ENCODE results near the gene AMER3. TPM values are rescaled to one million over a fixed set of nuclear protein-coding genes. Genes with fewer than 3 reads are reported as not detected.
A peak's percentile ranks its signal among the peaks of the same experiment; 100 is the strongest.

AMER3 gene
- total RNA-seq, 3 donors from 2014 or later: not detected

DNA sequence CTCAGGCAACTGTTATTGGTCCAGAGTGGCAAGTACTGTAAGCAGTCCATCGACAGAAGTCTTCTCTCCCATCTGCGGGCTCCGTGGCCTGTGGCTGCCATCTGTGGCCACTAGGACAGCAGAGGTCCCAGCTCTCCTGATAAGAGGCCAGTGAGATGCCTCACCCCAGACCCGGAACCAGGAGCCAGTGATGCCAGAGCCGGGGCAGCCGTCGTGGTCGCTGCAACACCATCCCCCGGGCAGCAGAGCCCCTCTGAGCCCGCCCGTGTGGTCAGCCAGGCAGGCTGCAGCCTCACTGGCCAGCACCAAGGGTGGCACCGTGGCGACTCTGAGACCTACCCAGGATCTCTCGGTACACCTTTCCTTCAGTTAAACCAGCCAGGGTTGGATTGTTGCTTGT is 17.7 kb upstream of the AMER3 start:
- ATAC-seq: no peak
- H3K4me1 Mint-ChIP-seq (ENCODE audit: low read depth): no peaks in the 10 kb centered on the region
- no peak for DNase-seq
- H3K4me3 Mint-ChIP-seq: no peak overlapping the region
- H3K27me3 Mint-ChIP-seq (ENCODE audit: low read depth): peaks cover 4% of the 10 kb centered on the region
- no peaks in the 10 kb centered on the region for H3K36me3 Mint-ChIP-seq (ENCODE audit: insufficient read depth)
- peaks cover 12% of the 10 kb centered on the region for H3K9me3 Mint-ChIP-seq

DNA sequence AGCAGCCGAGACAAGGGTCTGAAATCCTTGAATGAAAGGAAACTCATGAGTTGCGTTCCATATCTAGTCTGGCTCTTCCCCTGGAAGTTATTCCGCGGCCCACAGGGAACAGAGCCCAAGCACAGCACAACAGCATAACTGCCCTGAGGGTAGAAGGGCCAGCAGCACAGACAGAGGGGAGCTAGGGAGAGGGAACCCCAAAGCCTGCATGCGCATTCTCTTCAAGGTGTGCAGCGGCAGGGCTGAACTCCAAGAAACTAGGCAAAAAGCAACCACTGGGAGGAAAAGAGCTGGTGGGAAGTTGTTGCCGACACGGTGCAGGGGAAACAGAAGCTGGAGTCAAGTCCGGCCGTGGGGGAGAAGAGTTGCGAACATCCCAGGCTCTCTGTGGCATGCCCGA is 14.7 kb upstream of the AMER3 start:
- no peak overlapping the region for H3K4me3 Mint-ChIP-seq
- no peaks in the 10 kb centered on the region for H3K4me1 Mint-ChIP-seq (ENCODE audit: low read depth)
- no peak for DNase-seq
- H3K27me3 Mint-ChIP-seq (ENCODE audit: low read depth): peaks cover 16% of the 10 kb centered on the region
- peaks cover 4% of the 10 kb centered on the region for H3K9me3 Mint-ChIP-seq
- no peaks in the 10 kb centered on the region for H3K36me3 Mint-ChIP-seq (ENCODE audit: insufficient read depth)
- no peak for ATAC-seq

DNA sequence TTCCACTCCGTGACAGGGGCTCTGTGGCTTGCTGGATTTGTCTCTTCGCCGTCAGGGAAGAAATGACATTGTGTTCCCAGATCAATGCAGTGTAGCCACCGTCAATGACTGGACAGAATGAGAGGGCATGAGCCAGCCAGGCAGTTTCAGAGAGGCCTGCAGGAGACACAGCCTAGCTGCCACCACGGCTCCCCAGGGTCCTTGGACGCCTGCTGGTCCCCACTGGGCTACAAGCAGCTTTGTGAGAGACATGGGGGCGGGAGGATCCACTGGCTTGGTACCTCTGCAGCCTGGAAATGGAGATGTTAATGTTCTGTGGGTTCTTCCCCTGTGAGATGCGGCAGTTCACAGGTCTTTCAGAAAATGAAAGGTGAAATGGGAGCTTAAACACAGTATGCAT is 12.1 kb upstream of the AMER3 start:
- Mint-ChIP-seq H3K36me3 (ENCODE audit: insufficient read depth) (no peaks in the 10 kb centered on the region), H3K27me3 (ENCODE audit: low read depth) (peaks cover 16% of the 10 kb centered on the region), H3K9me3 (peaks cover 4% of the 10 kb centered on the region), H3K4me1 (ENCODE audit: low read depth) (no peaks in the 10 kb centered on the region), H3K4me3 (no peak overlapping the region)
- no peak for ATAC-seq
- no peak for DNase-seq

DNA sequence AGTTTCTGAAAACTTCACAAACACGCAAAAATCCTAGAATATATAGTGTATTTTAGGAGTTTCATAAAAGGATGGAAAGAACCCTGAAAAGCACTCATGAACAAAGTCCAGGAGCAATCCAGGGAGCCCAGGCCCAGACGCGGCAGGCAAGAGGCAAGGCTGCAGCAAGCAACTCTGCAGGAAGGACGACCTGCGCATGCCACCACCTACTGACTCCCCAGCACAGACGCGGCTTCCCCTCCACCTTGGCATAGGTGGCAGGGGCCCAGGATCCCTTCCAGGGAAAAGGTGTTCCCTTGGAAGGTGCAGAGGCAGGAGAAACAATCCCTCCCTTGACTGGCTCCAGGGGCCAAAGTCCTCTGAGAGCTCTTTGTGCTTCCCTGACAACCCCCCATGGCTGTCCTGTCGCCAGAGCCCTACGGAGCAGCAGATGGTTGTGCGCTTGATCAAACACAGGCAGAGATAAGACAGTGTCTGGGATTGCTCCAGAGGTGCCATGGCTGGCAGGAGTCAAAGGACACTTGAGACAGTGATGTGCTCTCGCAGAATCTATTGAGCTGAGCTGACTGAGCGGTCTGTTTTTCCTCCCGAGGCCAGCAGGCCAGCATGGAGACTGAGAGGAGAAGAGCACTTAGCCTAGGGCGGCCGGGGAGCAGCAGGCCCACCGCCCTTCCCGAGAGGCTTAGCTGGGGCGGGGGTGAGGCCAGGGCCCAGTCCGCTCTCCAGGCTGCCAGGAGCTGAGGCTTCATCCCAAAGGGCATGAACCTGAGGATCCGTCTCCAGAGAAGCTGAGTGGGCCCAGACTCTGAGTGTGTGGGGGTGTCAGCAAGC is 10.8 kb upstream of the AMER3 start:
- no peaks in the 10 kb centered on the region for H3K4me1 Mint-ChIP-seq (ENCODE audit: low read depth)
- peaks cover 16% of the 10 kb centered on the region for H3K27me3 Mint-ChIP-seq (ENCODE audit: low read depth)
- no peak for ATAC-seq
- H3K9me3 Mint-ChIP-seq: peaks cover 4% of the 10 kb centered on the region
- H3K4me3 Mint-ChIP-seq: no peak overlapping the region
- DNase-seq: no peak
- no peaks in the 10 kb centered on the region for H3K36me3 Mint-ChIP-seq (ENCODE audit: insufficient read depth)

DNA sequence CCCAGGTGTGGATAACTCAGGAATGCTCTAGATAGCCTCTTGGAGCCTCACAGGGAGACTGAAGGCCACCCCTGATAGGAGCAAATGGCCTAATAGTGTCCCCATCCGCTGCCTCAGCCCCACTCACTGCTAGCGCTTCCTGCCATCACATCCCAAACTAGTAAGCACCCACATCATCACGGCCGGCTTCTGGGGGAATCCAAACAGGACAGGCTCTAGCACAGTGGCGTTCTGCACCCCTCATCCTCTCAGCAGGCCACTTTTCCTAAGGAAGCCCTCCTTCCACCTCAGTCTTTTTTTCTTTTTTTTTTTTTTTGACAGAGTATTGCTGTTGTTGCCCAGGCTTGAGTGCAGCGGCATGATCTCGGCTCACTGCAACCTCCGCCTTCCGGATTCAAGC is 6.3 kb upstream of the AMER3 start:
- H3K36me3 Mint-ChIP-seq (ENCODE audit: insufficient read depth): no peaks in the 10 kb centered on the region

DNA sequence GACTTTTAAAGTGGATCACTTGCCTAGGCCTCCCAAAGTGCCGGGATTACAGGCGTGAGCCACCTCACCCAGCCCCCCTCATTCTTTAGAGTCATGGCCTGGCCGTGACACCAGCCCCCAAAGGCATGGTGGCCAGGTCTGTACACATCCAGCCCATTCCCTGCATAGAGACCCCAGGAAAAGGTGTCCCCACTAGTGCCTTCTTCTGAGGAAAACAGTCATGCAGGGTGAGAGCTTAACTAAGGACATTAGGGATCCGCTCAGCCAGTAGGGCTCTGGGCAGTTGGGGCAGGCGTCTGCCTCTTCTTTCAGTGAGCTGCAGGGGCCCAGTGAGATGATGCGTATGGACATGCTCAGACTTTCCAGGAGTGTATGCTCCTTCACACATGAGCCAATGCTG is 5.7 kb upstream of the AMER3 start:
- H3K4me3 Mint-ChIP-seq: no peak overlapping the region
- peaks cover under 1% of the 10 kb centered on the region for H3K4me1 Mint-ChIP-seq (ENCODE audit: low read depth)
- DNase-seq (no peak), ATAC-seq (no peak)
- H3K36me3 Mint-ChIP-seq (ENCODE audit: insufficient read depth): no peaks in the 10 kb centered on the region
- peaks cover 33% of the 10 kb centered on the region for H3K27me3 Mint-ChIP-seq (ENCODE audit: low read depth)
- H3K9me3 Mint-ChIP-seq: peaks cover 4% of the 10 kb centered on the region

More for the DNA sequence above, 6.3 kb upstream of the AMER3 start:
- ATAC-seq: no peak
- H3K27me3 Mint-ChIP-seq (ENCODE audit: low read depth): peaks cover 34% of the 10 kb centered on the region
- no peak for DNase-seq
- no peaks in the 10 kb centered on the region for H3K4me1 Mint-ChIP-seq (ENCODE audit: low read depth)
- H3K4me3 Mint-ChIP-seq: no peak overlapping the region
- peaks cover 4% of the 10 kb centered on the region for H3K9me3 Mint-ChIP-seq

DNA sequence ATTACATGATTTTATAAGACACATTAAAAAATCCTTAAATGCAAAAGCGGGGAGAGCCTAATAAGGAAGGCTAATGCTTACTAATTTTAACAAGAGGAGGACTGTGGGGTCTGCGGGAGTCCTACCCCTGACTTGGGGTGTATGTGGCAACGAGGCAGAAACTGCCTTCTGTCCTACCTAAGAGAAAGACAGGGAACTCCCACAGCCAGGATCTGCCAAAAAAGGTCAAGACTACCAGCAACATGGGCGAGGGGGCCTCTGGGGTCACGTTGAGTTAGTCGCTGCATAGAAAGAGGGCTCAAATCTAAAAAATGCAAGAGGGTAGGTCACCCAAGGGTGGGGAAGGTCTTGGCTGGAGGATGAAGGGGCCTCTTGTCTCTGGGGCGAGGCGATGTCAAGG is 529 bp upstream of the AMER3 start:
- Mint-ChIP-seq H3K9me3 (no peaks in the 10 kb centered on the region), H3K4me1 (ENCODE audit: low read depth) (peaks cover 9% of the 10 kb centered on the region), H3K36me3 (ENCODE audit: insufficient read depth) (peaks cover 1% of the 10 kb centered on the region), H3K27me3 (ENCODE audit: low read depth) (peaks cover 58% of the 10 kb centered on the region), H3K4me3 (peak overlapping the region; percentile 29)
- DNase-seq (no peak), ATAC-seq (no peak)

DNA sequence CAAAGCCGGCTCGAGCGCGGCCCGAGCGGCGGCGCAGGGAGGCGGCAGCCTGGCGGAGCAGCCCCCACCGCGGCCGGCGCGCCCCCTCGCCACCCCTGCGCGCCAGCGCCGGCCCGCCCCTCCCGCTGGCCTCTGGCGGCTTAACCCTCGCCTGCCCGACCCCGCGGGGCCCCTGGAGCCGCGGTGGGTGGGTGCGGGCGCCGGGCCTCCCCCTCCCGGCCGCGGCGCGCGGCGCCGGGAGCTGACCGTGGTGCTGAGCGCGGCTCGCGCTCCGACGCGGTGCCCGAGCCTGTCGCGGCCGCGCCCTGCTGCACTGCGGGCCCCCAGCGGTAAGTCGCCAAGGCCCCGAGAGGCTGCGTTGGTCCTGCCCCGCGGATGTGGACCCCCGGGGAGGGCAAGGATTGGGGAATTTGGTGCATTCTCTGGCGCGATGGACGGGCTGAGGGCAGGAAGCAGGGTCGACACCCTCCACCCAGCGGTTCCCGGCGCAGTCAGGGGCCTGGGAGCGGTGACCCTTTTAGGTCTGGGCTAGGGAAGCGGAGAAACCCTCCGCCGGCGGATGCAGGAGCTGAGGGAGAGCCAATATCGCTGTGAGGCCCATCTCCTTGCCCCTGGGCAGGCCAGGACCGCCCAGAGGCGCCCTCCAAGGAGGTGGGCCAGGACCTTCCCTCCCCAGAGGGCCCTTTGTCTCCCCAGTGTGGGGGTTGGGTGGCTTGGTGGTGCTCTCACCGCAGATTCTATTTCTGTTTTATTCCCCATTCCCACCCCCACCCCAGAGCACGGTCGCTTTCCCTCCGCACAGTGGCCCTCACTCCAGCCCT is 923 bp downstream of the AMER3 start:
- Mint-ChIP-seq H3K4me3 (peak overlapping the region; percentile 26), H3K4me1 (ENCODE audit: low read depth) (peaks cover 9% of the 10 kb centered on the region), H3K9me3 (no peaks in the 10 kb centered on the region)

DNA sequence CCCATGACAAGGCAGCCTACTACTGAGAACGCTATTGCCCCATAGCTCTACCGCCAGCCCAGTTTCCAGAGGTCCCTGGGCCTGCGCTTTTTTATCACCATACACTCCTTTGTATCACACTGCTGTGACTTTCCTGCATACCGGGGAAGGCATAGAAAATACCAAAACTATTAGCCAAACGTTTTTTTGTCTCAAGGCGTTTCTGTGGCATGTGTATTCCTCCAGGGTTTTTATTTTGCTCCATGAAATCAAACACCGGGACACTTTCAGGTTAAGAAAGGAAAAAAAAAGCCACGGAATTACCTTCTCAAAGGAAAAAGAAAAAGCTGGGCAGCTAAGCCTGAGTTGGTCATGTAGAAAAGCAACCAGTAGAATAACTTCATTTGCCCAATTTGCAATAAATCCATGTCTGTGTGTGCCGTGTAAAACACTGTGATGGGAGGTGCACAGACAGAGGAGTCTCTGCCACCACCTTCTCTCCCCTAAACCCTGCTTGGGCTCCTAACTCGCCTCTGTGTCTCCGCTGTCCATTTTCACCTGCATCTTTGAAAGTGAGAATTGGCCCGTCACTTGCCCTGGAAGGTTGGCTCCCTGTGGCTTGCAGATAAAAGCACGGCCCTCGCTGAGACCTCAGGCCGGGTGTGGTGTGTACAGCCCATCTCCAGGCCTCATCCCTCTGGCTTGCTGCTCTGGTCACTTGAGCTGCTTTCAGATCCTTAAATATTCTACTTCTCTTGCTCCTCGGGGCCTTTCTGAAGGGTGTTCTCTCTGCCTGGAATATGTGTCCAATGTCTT is 1.7 kb downstream of the AMER3 start:
- H3K4me3 Mint-ChIP-seq: peak overlapping the region; percentile 7
- H3K36me3 Mint-ChIP-seq (ENCODE audit: insufficient read depth): peaks cover 1% of the 10 kb centered on the region
- peaks cover 66% of the 10 kb centered on the region for H3K27me3 Mint-ChIP-seq (ENCODE audit: low read depth)
- H3K4me1 Mint-ChIP-seq (ENCODE audit: low read depth): peaks cover 9% of the 10 kb centered on the region
- ATAC-seq (no peak), DNase-seq (no peak)
- H3K9me3 Mint-ChIP-seq: no peaks in the 10 kb centered on the region

More for the DNA sequence above, 923 bp downstream of the AMER3 start:
- peaks cover 61% of the 10 kb centered on the region for H3K27me3 Mint-ChIP-seq (ENCODE audit: low read depth)
- peaks cover 1% of the 10 kb centered on the region for H3K36me3 Mint-ChIP-seq (ENCODE audit: insufficient read depth)
- DNase-seq (no peak), ATAC-seq (peak; percentile 86 to 92)

DNA sequence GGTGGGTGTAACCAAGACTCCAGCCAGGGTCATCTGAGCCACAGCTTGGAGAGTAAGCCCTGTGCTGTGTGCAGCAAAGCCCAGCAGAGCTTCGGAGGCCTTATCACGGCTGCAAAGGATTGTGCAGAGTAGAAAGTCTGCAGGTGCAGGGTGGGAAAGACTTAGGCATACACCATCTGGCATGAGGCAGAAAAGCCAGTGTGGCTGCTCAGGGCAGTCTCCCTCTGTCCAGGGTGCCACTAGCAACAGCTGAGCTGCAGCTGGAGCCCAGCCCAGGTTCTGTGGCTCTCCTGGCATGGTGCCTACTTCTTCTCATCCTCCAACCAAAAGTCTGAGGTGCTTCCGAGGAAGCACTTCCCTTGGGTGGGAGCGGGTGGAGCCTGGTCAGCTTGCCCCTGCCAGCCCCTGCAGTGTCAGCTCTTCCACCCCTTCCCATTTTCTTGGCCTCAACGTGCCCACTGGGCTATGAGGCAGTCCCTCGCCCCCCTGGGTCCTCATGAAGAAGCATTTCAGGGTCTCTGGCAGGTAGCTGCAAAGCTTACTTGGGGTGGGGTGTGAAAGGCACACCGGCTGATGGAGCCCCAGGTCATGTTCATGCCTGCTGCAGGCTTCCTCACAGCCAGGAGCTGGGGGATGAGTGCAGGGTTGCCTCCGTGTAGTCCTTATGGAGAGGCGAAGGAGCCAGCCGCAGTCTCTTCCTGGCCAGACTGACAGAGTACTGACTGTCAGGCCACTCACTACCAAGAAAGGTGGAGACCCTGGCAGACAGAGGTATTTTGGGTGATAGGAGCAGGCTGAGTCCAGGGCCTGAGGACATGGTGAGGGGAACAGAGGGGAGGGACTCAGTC is 4.8 kb downstream of the AMER3 start:
- DNase-seq (no peak), ATAC-seq (no peak)
- H3K36me3 Mint-ChIP-seq (ENCODE audit: insufficient read depth): peaks cover 1% of the 10 kb centered on the region
- H3K27me3 Mint-ChIP-seq (ENCODE audit: low read depth): peaks cover 45% of the 10 kb centered on the region
- H3K4me3 Mint-ChIP-seq: no peak overlapping the region
- H3K4me1 Mint-ChIP-seq (ENCODE audit: low read depth): peaks cover 5% of the 10 kb centered on the region
- no peaks in the 10 kb centered on the region for H3K9me3 Mint-ChIP-seq

DNA sequence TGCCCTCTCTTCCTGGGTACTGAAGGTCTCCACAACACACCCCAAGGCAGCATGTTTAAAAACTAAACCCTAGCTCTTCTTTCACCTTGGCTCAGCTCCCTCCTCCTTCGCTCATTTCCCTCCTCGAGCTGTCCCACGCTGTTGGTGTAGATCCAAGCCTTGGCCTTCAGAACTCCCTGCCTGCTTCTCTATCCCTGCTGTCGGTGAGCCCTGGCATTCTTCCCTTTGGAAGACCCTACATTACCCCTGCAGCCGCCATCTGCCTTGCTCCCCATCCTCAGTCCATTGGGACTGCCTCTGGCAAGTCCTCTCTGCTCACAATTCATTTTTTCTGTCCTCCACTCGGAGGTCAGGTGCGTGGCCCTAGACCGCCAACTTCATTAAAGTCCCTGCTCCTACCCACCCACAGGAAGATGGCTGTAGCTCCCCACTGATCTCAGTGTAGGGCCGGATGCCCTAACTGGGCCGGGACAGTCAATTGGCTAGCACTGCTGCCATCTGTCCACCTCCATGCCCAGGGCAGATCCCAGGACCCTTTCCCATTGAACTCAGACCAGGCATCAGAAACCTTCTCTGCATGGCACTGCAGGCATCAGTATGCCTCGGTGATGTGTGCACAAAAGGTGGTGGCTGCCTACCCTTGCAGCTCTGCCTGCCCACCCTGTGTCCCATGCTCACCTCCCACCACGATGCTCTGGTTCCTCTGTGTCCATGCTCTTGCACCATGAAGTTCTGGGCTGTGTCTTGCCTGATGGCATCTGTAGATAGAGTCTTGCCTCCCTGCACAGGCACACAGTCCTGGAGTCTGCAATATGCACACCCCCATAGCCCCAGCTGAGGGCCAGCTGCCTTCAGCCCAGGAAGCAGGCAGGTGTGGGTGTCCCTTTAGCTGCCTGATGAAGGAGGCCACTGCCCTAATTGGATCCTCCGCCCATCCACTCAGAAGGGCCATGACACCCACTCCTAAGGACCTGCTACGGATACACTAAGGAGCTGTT is 5.7 kb downstream of the AMER3 start:
- DNase-seq (no peak), ATAC-seq (no peak)
- H3K4me1 Mint-ChIP-seq (ENCODE audit: low read depth): peaks cover 2% of the 10 kb centered on the region
- no peaks in the 10 kb centered on the region for H3K9me3 Mint-ChIP-seq
- H3K27me3 Mint-ChIP-seq (ENCODE audit: low read depth): peaks cover 39% of the 10 kb centered on the region
- H3K36me3 Mint-ChIP-seq (ENCODE audit: insufficient read depth): peaks cover 1% of the 10 kb centered on the region
- H3K4me3 Mint-ChIP-seq: no peak overlapping the region

DNA sequence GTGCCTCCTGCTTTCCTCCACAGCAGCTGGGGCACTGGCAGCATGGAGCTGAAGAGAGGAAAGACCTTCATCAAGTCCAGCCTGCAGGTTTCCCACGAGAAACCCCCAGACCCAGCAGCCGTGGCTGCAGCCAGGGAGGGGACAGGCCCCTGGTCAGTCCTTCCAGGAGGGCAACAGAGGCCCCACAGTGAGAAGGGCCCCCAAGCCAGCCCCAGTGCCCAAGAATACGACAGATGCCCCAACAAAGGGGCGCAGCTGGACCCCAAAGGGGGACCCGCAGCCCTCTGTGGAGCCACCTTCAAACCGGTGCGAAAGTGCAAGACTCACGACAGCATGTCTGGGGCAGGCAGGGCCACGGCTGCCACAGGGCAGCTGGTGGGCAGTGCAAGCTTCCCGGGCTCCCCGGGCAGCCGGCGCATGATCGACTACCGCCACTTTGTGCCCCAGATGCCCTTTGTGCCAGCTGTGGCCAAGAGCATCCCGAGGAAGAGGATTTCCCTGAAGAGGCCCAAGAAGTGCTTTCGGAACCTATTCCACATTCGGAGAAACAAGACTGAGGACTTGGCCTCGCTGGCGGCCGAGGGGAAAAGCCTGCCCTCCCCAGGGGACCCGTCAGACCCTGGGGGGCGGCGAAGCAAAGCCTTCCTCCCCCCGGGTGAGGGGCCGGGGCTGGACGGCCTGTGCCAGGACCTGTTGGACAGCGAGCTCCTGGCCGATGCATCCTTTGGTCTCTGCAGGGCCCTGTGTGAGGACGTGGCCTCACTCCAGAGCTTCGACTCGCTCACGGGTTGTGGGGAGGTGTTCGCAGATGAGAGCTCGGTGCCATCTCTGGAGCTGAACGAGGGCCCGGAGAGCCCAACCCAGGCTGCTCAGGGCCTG is 6.9 kb downstream of the AMER3 start:
- H3K4me1 Mint-ChIP-seq (ENCODE audit: low read depth): no peaks in the 10 kb centered on the region
- DNase-seq: no peak
- no peak for ATAC-seq
- no peak overlapping the region for H3K4me3 Mint-ChIP-seq
- no peaks in the 10 kb centered on the region for H3K9me3 Mint-ChIP-seq
- H3K27me3 Mint-ChIP-seq (ENCODE audit: low read depth): peaks cover 36% of the 10 kb centered on the region
- H3K36me3 Mint-ChIP-seq (ENCODE audit: insufficient read depth): peaks cover 1% of the 10 kb centered on the region

Data from activated T-cell treated with anti-CD3 and anti-CD28 coated beads, Interleukin-2, amount 50 U/mL, for 4 hours (primary cell).